OCI-LY7 (cell line): ENCODE measurements around the gene DLX5.

Source experiments
- CTCF ChIP-seq: fragments of 200-600 bp; sonication (generic); conservative IDR thresholded peaks from 2 replicates; pipeline ENCODE4 v1.5.1; 2014; ENCODE audit warnings: mild to moderate bottlenecking, antibody characterized with exemption, low read length, moderate library complexity, mixed read lengths
- EZH2phosphoT487 ChIP-seq: fragments of 200-600 bp; sonication (generic); IDR thresholded peaks from 2 replicates; pipeline ENCODE4 v1.6.1; 2018; ENCODE audit warnings: low read depth, borderline replicate concordance, mild to moderate bottlenecking, mixed run types, antibody characterized with exemption, low read length, moderate library complexity, mixed read lengths

GRCh38 chr7:97001656-97002554 is 22.7 kb downstream of the DLX5 start:
- no peak for TF ChIP-seq CTCF
- no peak for TF ChIP-seq EZH2phosphoT487
